Common myeloid progenitor, CD34-positive (primary cell): ENCODE measurements around the gene ZNF644.
"Not testable (repeated sequence)": the region's sequence is repeated elsewhere in the genome, so short reads cannot be mapped to it uniquely, and the experiment has no call there.

Experiments
- CTCF ChIA-PET: fragments of 350-600 bp; sonication (Branson Sonifier 250); formaldehyde crosslinking; loops from one replicate; lab custom pipeline; 2021; ENCODE audit warnings: antibody characterized with exemption; lab: Charles Lee
- POLR2A ChIA-PET: fragments of 350-600 bp; sonication (Branson Sonifier 250); formaldehyde crosslinking; loops from one replicate; lab custom pipeline; 2021; ENCODE audit warnings: antibody characterized with exemption; lab: Charles Lee
- DNase-seq, 3 donors: peaks; one replicate each; pipeline versions ENCODE4 v3.0.0 to v3.0.0-alpha.2; 2013
- H3K27ac ChIP-seq, 2 experiments: 1 replicate in 1 of 2; 2 replicates in 1 of 2; pipeline ENCODE4 v1.7.0; 2013; ENCODE audit warnings: inconsistent platforms in 2 of 2, low read length in 2 of 2, mild to moderate bottlenecking in 2 of 2, low read depth in 1 of 2, moderate library complexity in 1 of 2; ENCODE audit not compliant: severe bottlenecking in 2 of 2, insufficient read depth in 1 of 2, poor library complexity in 1 of 2
- H3K27me3 ChIP-seq, 5 experiments: replicated peaks in 2 of 5; 1 replicate in 3 of 5; 2 replicates in 2 of 5; pipeline versions ENCODE4 v1.6.1 to v1.7.0; 2013; ENCODE audit warnings: low read length in 4 of 5, mild to moderate bottlenecking in 2 of 5, moderate library complexity in 2 of 5, inconsistent platforms in 1 of 5; ENCODE audit not compliant: insufficient read depth in 5 of 5, control insufficient read depth in 4 of 5
- H3K36me3 ChIP-seq, 4 experiments: 1 replicate in 2 of 4; 2 replicates in 2 of 4; pipeline versions ENCODE4 v1.6.1 to v1.7.0; 2013; ENCODE audit warnings: low read length in 3 of 4, control low read depth in 1 of 4, mild to moderate bottlenecking in 1 of 4; ENCODE audit not compliant: control insufficient read depth in 4 of 4, insufficient read depth in 4 of 4
- H3K4me1 ChIP-seq, 4 experiments: 1 replicate in 3 of 4; 2 replicates in 1 of 4; pipeline versions ENCODE4 v1.6.1 to v1.7.1; 2013; ENCODE audit warnings: low read length in 3 of 4, mild to moderate bottlenecking in 3 of 4, control low read depth in 1 of 4, inconsistent platforms in 1 of 4, moderate library complexity in 1 of 4; ENCODE audit not compliant: control insufficient read depth in 4 of 4, insufficient read depth in 4 of 4; ENCODE audit errors: control extremely low read depth in 1 of 4
- H3K4me3 ChIP-seq, 7 experiments: 1 replicate in 4 of 7; 2 replicates in 3 of 7; pipeline versions ENCODE4 v1.5.1 to v1.7.0; 2013; ENCODE audit warnings: mild to moderate bottlenecking in 7 of 7, low read length in 6 of 7, moderate library complexity in 6 of 7, inconsistent platforms in 2 of 7, low read depth in 2 of 7, control low read depth in 1 of 7; ENCODE audit not compliant: insufficient read depth in 4 of 7, control insufficient read depth in 1 of 7; ENCODE audit errors: extremely low read depth in 1 of 7
- H3K9me3 ChIP-seq, 5 experiments: 1 replicate in 4 of 5; 2 replicates in 1 of 5; pipeline versions ENCODE4 v1.6.1 to v1.7.1; 2013; ENCODE audit warnings: low read length in 4 of 5, mild to moderate bottlenecking in 2 of 5, inconsistent platforms in 1 of 5, low read depth in 1 of 5, moderate library complexity in 1 of 5; ENCODE audit not compliant: control insufficient read depth in 4 of 5, insufficient read depth in 2 of 5; ENCODE audit errors: control extremely low read depth in 1 of 5
- WGBS: methylation state at CpG from one replicate; pipeline ENCODE4 v1.1.5; 2013; ENCODE audit not compliant: insufficient coverage; 5-methylcytosine and 5-hydroxymethylcytosine counted together

Gene ZNF644

GRCh38 chr1:90891756-90892155 is 130.1 kb downstream of the ZNF644 start:
- POLR2A ChIA-PET, H3K27ac ChIP-seq, H3K27me3 ChIP-seq, H3K4me1 ChIP-seq, H3K4me3 ChIP-seq, H3K9me3 ChIP-seq, H3K36me3 ChIP-seq, DNase-seq, CTCF ChIA-PET: not testable (repeated sequence)
- WGBS, result 100% methylated on average over 8 of the region's 28 CpGs

GRCh38 chr1:90882221-90882620 is 139.6 kb downstream of the ZNF644 start:
- no peaks in the 10 kb centered on the region for H3K36me3 ChIP-seq
- H3K9me3 ChIP-seq, result peaks cover 8 to 41% (median 15%) of the 10 kb centered on the region in 5 experiments
- no peaks in the 10 kb centered on the region for H3K4me1 ChIP-seq
- H3K27me3 ChIP-seq, result peaks cover 0 to 2% (median 0%) of the 10 kb centered on the region in 5 experiments
- CTCF ChIA-PET, result no interaction called here
- 50% methylated on average over 2 of the region's 3 CpGs for WGBS
- no peak overlapping the region for H3K27ac ChIP-seq
- no peak for DNase-seq
- POLR2A ChIA-PET, result no interaction called here
- H3K4me3 ChIP-seq, result no peak overlapping the region

- POLR2A ChIA-PET, result no interaction called here
- H3K9me3 ChIP-seq, result peaks cover 8 to 45% (median 15%) of the 10 kb centered on the region in 5 experiments
- H3K4me3 ChIP-seq, result no peak overlapping the region
- DNase-seq, result no peak
- H3K27me3 ChIP-seq, result peaks cover 0 to 2% (median 0%) of the 10 kb centered on the region in 5 experiments
- no peak overlapping the region for H3K27ac ChIP-seq
- no peaks in the 10 kb centered on the region for H3K4me1 ChIP-seq
- CTCF ChIA-PET, result no interaction called here
- no peaks in the 10 kb centered on the region for H3K36me3 ChIP-seq
Measured at GRCh38 chr1:90881034-90881433, 140.8 kb downstream of the ZNF644 start.

- Histone ChIP-seq H3K4me3 (no peak overlapping the region), H3K4me1 (no peaks in the 10 kb centered on the region), H3K27me3 (no peaks in the 10 kb centered on the region), H3K36me3 (no peaks in the 10 kb centered on the region), H3K27ac (no peak overlapping the region), H3K9me3 (peaks cover 8 to 43% (median 15%) of the 10 kb centered on the region in 5 experiments)
- DNase-seq, result peak; percentile 13 to 42 (median 16)
- POLR2A ChIA-PET, result no interaction called here
- CTCF ChIA-PET, result no interaction called here
- no CpG with 5 or more reads among the region's 1 CpG for WGBS
Measured at GRCh38 chr1:90879281-90879680, 142.6 kb downstream of the ZNF644 start.

GRCh38 chr1:90876101-90876500 is 145.7 kb downstream of the ZNF644 start:
- H3K9me3 ChIP-seq, result peaks cover 6 to 32% (median 13%) of the 10 kb centered on the region in 5 experiments
- DNase-seq, result no peak
- no peaks in the 10 kb centered on the region for H3K4me1 ChIP-seq
- no peak overlapping the region for H3K27ac ChIP-seq
- POLR2A ChIA-PET, result no interaction called here
- no peaks in the 10 kb centered on the region for H3K36me3 ChIP-seq
- no peaks in the 10 kb centered on the region for H3K27me3 ChIP-seq
- no peak overlapping the region for H3K4me3 ChIP-seq
- CTCF ChIA-PET, result no interaction called here
- no CpG with 5 or more reads among the region's 3 CpGs for WGBS
